Keratinocyte (primary cell): Measurements from ENCODE around the gene SH2D4B.

Experiments used
- EZH2 ChIP-seq: IDR thresholded peaks from one replicate; pipeline ENCODE4 v1.6.1; 2012; ENCODE audit warnings: inconsistent platforms, mild to moderate bottlenecking, low read length, moderate library complexity
- TF ChIP-seq, protein P1 (sequence below), 3 experiments: IDR thresholded peaks in 1 of 3; conservative IDR thresholded peaks in 1 of 3; optimal IDR thresholded peaks in 1 of 3; 2 replicates in 2 of 3; 3 replicates in 1 of 3; pipeline versions ENCODE3 to v1.5.1; 2011; ENCODE audit warnings: low read length in 3 of 3, mild to moderate bottlenecking in 3 of 3, moderate library complexity in 2 of 3, control low read depth in 1 of 3, inconsistent platforms in 1 of 3; ENCODE audit not compliant: insufficient read depth in 2 of 3; ENCODE audit errors: extremely low read depth in 1 of 3

DNA sequence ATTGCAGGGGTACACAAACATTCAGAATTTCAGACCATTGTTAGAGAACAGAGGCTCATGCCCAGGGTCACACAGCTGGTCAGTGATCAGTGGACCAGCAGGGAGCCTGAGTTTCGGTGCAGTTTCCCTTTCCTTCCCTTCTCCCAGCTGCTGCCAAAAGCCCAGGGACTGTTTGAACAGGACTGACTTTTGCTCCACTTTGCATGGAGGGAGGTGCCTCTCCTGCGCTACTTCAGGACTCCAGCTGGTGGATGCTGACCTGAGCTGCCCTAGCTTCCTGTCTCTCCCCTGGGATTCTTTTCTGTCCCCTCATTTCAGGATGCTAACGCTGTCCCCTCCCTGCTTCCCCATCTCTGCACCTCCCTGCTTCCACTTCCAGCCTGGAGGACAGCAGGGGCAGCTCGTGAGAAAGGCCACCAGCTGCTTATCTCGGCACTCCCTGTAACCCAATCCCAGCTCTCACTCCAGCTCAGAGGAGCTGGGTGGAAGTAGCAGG lies 14.5 kb downstream of the SH2D4B start:
- TF ChIP-seq, protein P1, sequence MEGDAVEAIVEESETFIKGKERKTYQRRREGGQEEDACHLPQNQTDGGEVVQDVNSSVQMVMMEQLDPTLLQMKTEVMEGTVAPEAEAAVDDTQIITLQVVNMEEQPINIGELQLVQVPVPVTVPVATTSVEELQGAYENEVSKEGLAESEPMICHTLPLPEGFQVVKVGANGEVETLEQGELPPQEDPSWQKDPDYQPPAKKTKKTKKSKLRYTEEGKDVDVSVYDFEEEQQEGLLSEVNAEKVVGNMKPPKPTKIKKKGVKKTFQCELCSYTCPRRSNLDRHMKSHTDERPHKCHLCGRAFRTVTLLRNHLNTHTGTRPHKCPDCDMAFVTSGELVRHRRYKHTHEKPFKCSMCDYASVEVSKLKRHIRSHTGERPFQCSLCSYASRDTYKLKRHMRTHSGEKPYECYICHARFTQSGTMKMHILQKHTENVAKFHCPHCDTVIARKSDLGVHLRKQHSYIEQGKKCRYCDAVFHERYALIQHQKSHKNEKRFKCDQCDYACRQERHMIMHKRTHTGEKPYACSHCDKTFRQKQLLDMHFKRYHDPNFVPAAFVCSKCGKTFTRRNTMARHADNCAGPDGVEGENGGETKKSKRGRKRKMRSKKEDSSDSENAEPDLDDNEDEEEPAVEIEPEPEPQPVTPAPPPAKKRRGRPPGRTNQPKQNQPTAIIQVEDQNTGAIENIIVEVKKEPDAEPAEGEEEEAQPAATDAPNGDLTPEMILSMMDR (optimal IDR thresholded peaks at IDR 0.05 in 1 of 3, IDR thresholded peaks at IDR 0.05 in 1 of 3, conservative IDR thresholded peaks at IDR 0.05 in 1 of 3; ENCODE audit: extremely low read depth in 1 of 3, insufficient read depth in 2 of 3, low read length in 3 of 3): no peak
- TF ChIP-seq EZH2: no peak
